Chondrocyte (in vitro differentiated cells): Measurements from ENCODE around the gene LGMN. TPM values are rescaled to one million over a fixed set of nuclear protein-coding genes. Genes with fewer than 3 reads are reported as not detected.

Experiments used
- DNase-seq: peaks from one replicate; pipeline ENCODE4 v3.0.0; 2021; ENCODE audit warnings: mixed read lengths, low spot score
- H3K27ac Mint-ChIP-seq: one replicate; pipeline ENCODE4 v1.8.0; 2021; ENCODE audit warnings: mild to moderate bottlenecking, moderate library complexity, mixed read lengths; ENCODE audit not compliant: unreplicated experiment
- H3K27me3 Mint-ChIP-seq: 2 replicates; pipeline ENCODE4 v1.8.0; 2021; ENCODE audit warnings: low read depth, mixed read lengths
- H3K36me3 Mint-ChIP-seq: 2 replicates; pipeline ENCODE4 v1.8.0; 2021; ENCODE audit warnings: low read depth, mixed read lengths
- H3K4me1 Mint-ChIP-seq: 2 replicates; pipeline ENCODE4 v1.8.0; 2021; ENCODE audit warnings: low read depth, mild to moderate bottlenecking, mixed read lengths
- H3K4me3 Mint-ChIP-seq: one replicate; pipeline ENCODE4 v1.8.0; 2021; ENCODE audit warnings: mild to moderate bottlenecking, moderate library complexity, mixed read lengths; ENCODE audit not compliant: unreplicated experiment
- H3K9me3 Mint-ChIP-seq: 2 replicates; pipeline ENCODE4 v1.8.0; 2021; ENCODE audit warnings: low read depth, mixed read lengths
- CTCF ChIP-seq: fragments of 200-600 bp; sonication (generic); IDR thresholded peaks from 2 replicates; pipeline ENCODE4 v1.5.0; 2021; ENCODE audit warnings: antibody characterized with exemption, mild to moderate bottlenecking, moderate library complexity
- total RNA-seq: library from RNA; stranded (reverse); gene quantifications from 3 replicates; pipeline ENCODE4 v1.2.1, GENCODE V29; 2021

Gene LGMN
- total RNA-seq, 1 donor from 2014 or later = 134 TPM

- Mint-ChIP-seq H3K27me3 (no peaks in the 10 kb centered on the region), H3K9me3 (no peaks in the 10 kb centered on the region), H3K4me3 (no peak overlapping the region), H3K4me1 (no peaks in the 10 kb centered on the region), H3K27ac (no peak overlapping the region), H3K36me3 (peaks cover 33% of the 10 kb centered on the region)
- no peak for DNase-seq
- TF ChIP-seq CTCF = no peak
These were observed 88.5 kb downstream of the LGMN start for GRCh38 chr14:92659765-92660561.

- Mint-ChIP-seq H3K9me3 (no peaks in the 10 kb centered on the region), H3K4me3 (no peak overlapping the region), H3K4me1 (no peaks in the 10 kb centered on the region), H3K36me3 (peaks cover 27% of the 10 kb centered on the region), H3K27ac (no peak overlapping the region), H3K27me3 (no peaks in the 10 kb centered on the region)
- TF ChIP-seq CTCF = no peak
- DNase-seq = no peak
These were observed 89.7 kb downstream of the LGMN start for GRCh38 chr14:92658684-92659083.

GRCh38 chr14:92658160-92658559, 90.3 kb downstream of the LGMN start:
- H3K9me3 Mint-ChIP-seq = no peaks in the 10 kb centered on the region
- H3K36me3 Mint-ChIP-seq = peaks cover 29% of the 10 kb centered on the region
- no peak overlapping the region for H3K27ac Mint-ChIP-seq
- H3K4me1 Mint-ChIP-seq = no peaks in the 10 kb centered on the region
- no peaks in the 10 kb centered on the region for H3K27me3 Mint-ChIP-seq
- H3K4me3 Mint-ChIP-seq = no peak overlapping the region
- TF ChIP-seq CTCF = no peak
- no peak for DNase-seq

GRCh38 chr14:92657457-92658142, 90.8 kb downstream of the LGMN start:
- no peaks in the 10 kb centered on the region for H3K9me3 Mint-ChIP-seq
- H3K4me3 Mint-ChIP-seq = no peak overlapping the region
- H3K27ac Mint-ChIP-seq = no peak overlapping the region
- no peaks in the 10 kb centered on the region for H3K27me3 Mint-ChIP-seq
- TF ChIP-seq CTCF = no peak
- peaks cover 30% of the 10 kb centered on the region for H3K36me3 Mint-ChIP-seq
- no peaks in the 10 kb centered on the region for H3K4me1 Mint-ChIP-seq
- no peak for DNase-seq

GRCh38 chr14:92656306-92657081, 91.9 kb downstream of the LGMN start:
- Mint-ChIP-seq H3K36me3 (peaks cover 29% of the 10 kb centered on the region), H3K4me3 (no peak overlapping the region), H3K27ac (no peak overlapping the region), H3K9me3 (no peaks in the 10 kb centered on the region), H3K27me3 (no peaks in the 10 kb centered on the region), H3K4me1 (no peaks in the 10 kb centered on the region)
- no peak for TF ChIP-seq CTCF
- no peak for DNase-seq
